KMS-11 (cell line): ENCODE data around the gene SLBP.

Experiments used
- H2AFZ ChIP-seq: fragments of 200-600 bp; sonication (generic); 2 replicates; pipeline ENCODE4 v1.6.1; 2016; ENCODE audit warnings: antibody characterized with exemption, mixed run types, low read depth
- H3K27ac ChIP-seq: fragments of 200-600 bp; sonication (generic); 2 replicates; pipeline ENCODE4 v1.6.1; 2016; ENCODE audit warnings: mild to moderate bottlenecking, mixed run types
- H3K27me3 ChIP-seq: fragments of 200-600 bp; sonication (generic); 2 replicates; pipeline ENCODE4 v1.6.1; 2017; ENCODE audit warnings: mild to moderate bottlenecking, low read depth, mixed run types, moderate library complexity; ENCODE audit not compliant: insufficient read depth
- H3K36me3 ChIP-seq: fragments of 200-600 bp; sonication (generic); 2 replicates; pipeline ENCODE4 v1.6.1; 2017; ENCODE audit warnings: mild to moderate bottlenecking, mixed run types; ENCODE audit not compliant: insufficient read depth
- H3K4me1 ChIP-seq: fragments of 200-600 bp; sonication (generic); 2 replicates; pipeline ENCODE4 v1.6.1; 2016; ENCODE audit warnings: mild to moderate bottlenecking, low read depth, mixed run types; ENCODE audit not compliant: poor library complexity, severe bottlenecking
- H3K4me2 ChIP-seq: fragments of 200-600 bp; sonication (generic); 2 replicates; pipeline ENCODE4 v1.7.0; 2016; ENCODE audit warnings: mild to moderate bottlenecking, mixed run types
- H3K4me3 ChIP-seq: fragments of 200-600 bp; sonication (generic); IDR thresholded peaks from 2 replicates; pipeline ENCODE4 v1.6.1; 2017; ENCODE audit warnings: low read depth, low read length, mixed read lengths; ENCODE audit not compliant: insufficient read depth
- H3K79me2 ChIP-seq: fragments of 200-600 bp; sonication (generic); 2 replicates; pipeline ENCODE4 v1.6.1; 2016; ENCODE audit warnings: low read depth, mixed run types; ENCODE audit not compliant: insufficient read depth
- H3K9ac ChIP-seq: fragments of 200-600 bp; sonication (generic); 2 replicates; pipeline ENCODE4 v1.6.1; 2016; ENCODE audit warnings: mild to moderate bottlenecking, mixed run types
- H4K20me1 ChIP-seq: fragments of 200-600 bp; sonication (generic); 2 replicates; pipeline ENCODE4 v1.6.1; 2016; ENCODE audit warnings: mild to moderate bottlenecking, mixed run types; ENCODE audit not compliant: insufficient read depth
- TF ChIP-seq, protein P1 (sequence below): fragments of 200-600 bp; sonication (generic); conservative IDR thresholded peaks from 2 replicates; pipeline ENCODE4 v1.6.1; 2017; ENCODE audit warnings: low read depth, mild to moderate bottlenecking, antibody characterized with exemption, low read length, moderate library complexity, mixed read lengths

Gene SLBP

DNA sequence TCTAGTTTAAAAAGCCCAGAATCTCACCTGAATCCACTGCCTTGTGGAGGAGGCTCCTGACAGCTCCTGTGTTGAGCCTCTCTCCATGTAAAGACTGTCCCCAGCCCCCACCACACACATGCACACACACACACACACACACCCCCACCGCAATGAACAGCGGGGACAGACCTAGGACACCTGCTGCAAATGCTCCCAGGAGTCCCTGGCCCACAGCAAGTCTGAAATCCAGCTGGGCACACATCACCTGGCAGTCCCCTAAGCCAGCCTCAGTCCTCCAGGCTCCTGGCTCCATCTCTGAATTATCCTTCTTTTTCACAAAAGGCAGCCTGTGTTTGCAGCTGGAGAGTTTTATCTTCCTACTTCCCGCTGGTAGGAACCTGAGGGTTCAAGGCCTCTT is 21.4 kb downstream of the SLBP start:
- H3K4me3 ChIP-seq = no peak overlapping the region
- H3K4me2 ChIP-seq = no peak overlapping the region
- TF ChIP-seq, protein P1, sequence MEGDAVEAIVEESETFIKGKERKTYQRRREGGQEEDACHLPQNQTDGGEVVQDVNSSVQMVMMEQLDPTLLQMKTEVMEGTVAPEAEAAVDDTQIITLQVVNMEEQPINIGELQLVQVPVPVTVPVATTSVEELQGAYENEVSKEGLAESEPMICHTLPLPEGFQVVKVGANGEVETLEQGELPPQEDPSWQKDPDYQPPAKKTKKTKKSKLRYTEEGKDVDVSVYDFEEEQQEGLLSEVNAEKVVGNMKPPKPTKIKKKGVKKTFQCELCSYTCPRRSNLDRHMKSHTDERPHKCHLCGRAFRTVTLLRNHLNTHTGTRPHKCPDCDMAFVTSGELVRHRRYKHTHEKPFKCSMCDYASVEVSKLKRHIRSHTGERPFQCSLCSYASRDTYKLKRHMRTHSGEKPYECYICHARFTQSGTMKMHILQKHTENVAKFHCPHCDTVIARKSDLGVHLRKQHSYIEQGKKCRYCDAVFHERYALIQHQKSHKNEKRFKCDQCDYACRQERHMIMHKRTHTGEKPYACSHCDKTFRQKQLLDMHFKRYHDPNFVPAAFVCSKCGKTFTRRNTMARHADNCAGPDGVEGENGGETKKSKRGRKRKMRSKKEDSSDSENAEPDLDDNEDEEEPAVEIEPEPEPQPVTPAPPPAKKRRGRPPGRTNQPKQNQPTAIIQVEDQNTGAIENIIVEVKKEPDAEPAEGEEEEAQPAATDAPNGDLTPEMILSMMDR = no peak
- H3K9ac ChIP-seq = no peak overlapping the region
- peaks cover 3% of the 10 kb centered on the region for H3K36me3 ChIP-seq
- H4K20me1 ChIP-seq = no peaks in the 10 kb centered on the region
- no peak overlapping the region for H3K27ac ChIP-seq
- no peaks in the 10 kb centered on the region for H3K79me2 ChIP-seq
- H3K4me1 ChIP-seq = no peaks in the 10 kb centered on the region
- H2AFZ ChIP-seq = no peak overlapping the region
- H3K27me3 ChIP-seq = no peaks in the 10 kb centered on the region

DNA sequence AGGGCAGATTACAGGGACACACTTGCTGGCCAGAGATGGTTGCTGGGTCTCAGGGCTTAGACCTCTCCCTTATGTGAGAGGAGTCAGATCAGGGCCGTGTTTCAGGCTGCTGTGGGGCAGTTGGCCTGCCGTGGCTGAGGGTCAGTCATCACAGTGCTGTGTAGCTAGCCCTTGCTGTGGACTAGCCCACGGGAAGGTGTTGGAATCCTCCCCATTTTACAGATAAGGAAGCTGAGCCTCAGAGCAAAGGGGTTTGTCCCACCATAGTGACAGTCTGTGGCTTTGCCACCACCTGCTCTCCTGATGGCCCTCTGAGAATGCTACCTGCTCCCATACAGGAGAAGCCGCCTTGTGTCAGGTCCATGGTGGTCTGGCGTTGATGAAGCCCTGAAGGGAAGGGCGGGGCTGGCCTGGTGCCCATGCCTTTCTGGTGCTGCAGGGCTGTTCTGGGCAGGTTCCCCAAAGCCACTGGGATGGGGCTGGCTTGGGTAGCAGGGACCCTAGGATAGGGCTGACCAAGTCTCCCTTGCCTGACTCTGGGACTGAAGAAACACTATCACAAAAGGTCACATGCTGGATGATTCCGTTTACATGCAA is 25.6 kb downstream of the SLBP start:
- no peak overlapping the region for H3K4me2 ChIP-seq
- H3K79me2 ChIP-seq = no peaks in the 10 kb centered on the region
- TF ChIP-seq, protein P1 = no peak
- H3K9ac ChIP-seq = no peak overlapping the region
- H4K20me1 ChIP-seq = no peaks in the 10 kb centered on the region
- no peak overlapping the region for H3K4me3 ChIP-seq
- no peaks in the 10 kb centered on the region for H3K27me3 ChIP-seq
- no peaks in the 10 kb centered on the region for H3K36me3 ChIP-seq
- H2AFZ ChIP-seq = no peak overlapping the region
- H3K27ac ChIP-seq = no peak overlapping the region
- H3K4me1 ChIP-seq = no peaks in the 10 kb centered on the region

DNA sequence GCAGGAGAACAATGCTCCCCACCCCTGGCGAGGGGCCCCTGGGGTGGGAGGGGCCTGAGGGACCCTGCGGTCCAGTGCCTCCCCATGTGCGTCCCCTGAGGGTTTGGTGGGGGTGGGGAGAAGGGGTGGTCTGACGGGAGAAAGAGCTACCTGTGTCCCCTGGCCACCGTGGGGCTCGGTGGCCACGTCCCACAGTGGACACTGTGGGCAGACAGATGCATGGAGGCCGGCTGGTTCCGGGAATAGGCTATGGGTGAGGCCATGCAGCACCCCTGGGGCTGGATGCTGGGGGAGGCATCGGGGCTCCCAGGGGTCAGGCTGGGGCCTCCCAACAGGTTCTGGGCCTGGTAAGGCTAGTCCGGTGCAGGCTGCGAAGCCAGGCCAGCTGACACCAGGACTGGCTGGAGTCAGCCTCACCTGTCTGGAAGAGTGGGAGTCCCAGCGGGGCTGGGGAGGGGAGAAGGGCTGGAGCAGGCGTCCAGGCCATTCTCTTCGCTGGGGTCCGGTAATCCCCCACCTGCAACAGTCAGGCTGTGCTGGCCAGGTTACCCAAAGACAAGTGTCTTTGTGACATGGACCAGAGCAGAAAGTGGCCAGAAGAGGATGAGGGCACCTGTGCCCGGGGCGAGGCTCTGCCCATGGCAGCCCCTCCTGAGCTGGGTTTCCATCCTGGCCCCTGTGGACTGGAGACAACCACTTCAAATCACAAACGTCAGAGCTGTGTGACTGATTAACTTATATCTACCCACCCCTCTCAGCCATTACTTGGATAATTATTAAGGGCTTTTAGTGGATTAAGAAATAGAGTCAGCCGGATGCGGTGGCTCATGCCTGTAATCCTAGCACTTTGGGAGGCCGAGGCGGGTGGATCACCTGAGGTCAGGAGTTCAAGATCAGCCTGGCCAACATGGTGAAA is 26.6 kb downstream of the SLBP start:
- Histone ChIP-seq H3K9ac (no peak overlapping the region), H3K79me2 (no peaks in the 10 kb centered on the region), H3K27me3 (no peaks in the 10 kb centered on the region), H4K20me1 (no peaks in the 10 kb centered on the region), H3K4me3 (no peak overlapping the region), H2AFZ (no peak overlapping the region), H3K36me3 (no peaks in the 10 kb centered on the region), H3K4me2 (no peak overlapping the region), H3K27ac (no peak overlapping the region), H3K4me1 (no peaks in the 10 kb centered on the region)
- TF ChIP-seq, protein P1 = no peak

DNA sequence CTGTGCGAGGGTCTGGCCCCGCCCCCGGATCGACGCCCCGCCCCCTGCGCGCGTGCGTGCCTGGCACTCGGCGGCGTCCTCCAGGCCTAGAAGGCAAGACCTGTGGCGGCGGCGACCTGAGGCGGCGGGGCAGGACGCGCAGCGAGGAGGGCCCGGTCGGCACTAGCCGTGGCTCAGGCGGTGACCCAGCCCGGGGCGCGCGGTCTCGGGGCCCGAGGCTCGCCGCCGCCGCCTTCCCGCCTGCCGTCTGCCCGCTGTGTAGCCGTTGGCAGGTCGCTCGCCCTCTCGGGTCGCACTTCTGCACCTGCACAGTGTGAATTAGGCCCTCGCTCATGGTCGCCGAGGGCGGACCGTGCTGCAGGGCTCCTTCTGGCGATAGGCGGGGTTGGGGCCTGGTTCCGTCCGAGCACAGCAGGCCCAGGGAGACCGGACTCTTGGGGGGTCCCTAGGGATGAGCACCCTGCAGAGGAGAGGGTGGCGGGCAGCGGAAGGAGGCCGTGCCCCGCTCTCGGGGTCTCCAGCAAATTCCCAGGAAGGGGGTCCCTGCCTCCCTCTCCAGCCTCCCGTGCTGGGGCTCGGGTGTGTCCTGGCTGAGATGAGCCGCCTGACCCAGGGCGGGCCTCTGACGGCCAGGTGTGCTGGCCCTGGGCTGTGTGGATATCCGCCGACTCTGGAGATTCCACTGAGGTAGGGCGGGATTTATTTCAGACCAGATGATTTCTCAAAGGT is 27.4 kb downstream of the SLBP start:
- Histone ChIP-seq H4K20me1 (no peaks in the 10 kb centered on the region), H3K9ac (no peak overlapping the region), H3K4me1 (no peaks in the 10 kb centered on the region), H3K4me2 (no peak overlapping the region), H3K27me3 (no peaks in the 10 kb centered on the region), H3K27ac (no peak overlapping the region), H3K4me3 (no peak overlapping the region), H2AFZ (no peak overlapping the region), H3K79me2 (no peaks in the 10 kb centered on the region), H3K36me3 (no peaks in the 10 kb centered on the region)
- TF ChIP-seq, protein P1 = no peak
